K562 (cell line): ENCODE results near the gene ZNF865. TPM values are rescaled to one million over a fixed set of nuclear protein-coding genes. Genes with fewer than 3 reads are reported as not detected.

Experiments used
- CHD7 ChIP-seq: fragments of 200-600 bp; sonication (generic); IDR thresholded peaks from one replicate; pipeline ENCODE4 v1.6.1; 2012; ENCODE audit warnings: mild to moderate bottlenecking, low read depth, low read length, inconsistent platforms
- ETV6 ChIP-seq, 3 experiments: fragments of 150-350 bp in 1 of 3; sonication (generic) in 1 of 3; formaldehyde crosslinking in 1 of 3; IDR thresholded peaks; 2 replicates each; pipeline versions ENCODE4 v1.6.1 to v1.8.0; 2014 to 2022; ENCODE audit warnings: borderline replicate concordance in 2 of 3, low read depth in 2 of 3, antibody characterized with exemption in 1 of 3, low read length in 1 of 3, mild to moderate bottlenecking in 1 of 3, missing genetic modification reagents in 1 of 3
- KDM5B ChIP-seq: fragments of 200-600 bp; sonication (generic); IDR thresholded peaks from 2 replicates; pipeline ENCODE4 v1.6.1; 2012; ENCODE audit warnings: low read depth, mild to moderate bottlenecking, moderate library complexity, low read length, control low read depth, inconsistent platforms; ENCODE audit not compliant: insufficient replicate concordance
- KHSRP ChIP-seq: fragments of 450-650 bp; IDR thresholded peaks from 2 replicates; pipeline ENCODE4 v1.6.1; 2017
- TARDBP ChIP-seq: fragments of 450-650 bp; IDR thresholded peaks from 2 replicates; pipeline ENCODE4 v1.6.1; 2016
- THRB ChIP-seq: fragments of 450-650 bp; formaldehyde crosslinking; conservative IDR thresholded peaks from 2 replicates; pipeline ENCODE4 v1.4.0; 2022; ENCODE audit warnings: mild to moderate bottlenecking, missing genetic modification characterization
- polyA plus RNA-seq, 8 experiments: library from polyadenylated mRNA; depleted of rRNA in 4 of 8; stranded (reverse) in 5 of 8; unstranded in 3 of 8; fragments of >200 nt; fragmentation: Nextera tagmentation in 2 of 8; fragmentation: Illumina TruSeq in 1 of 8; extraction: Ambion mirVana in 2 of 8; extraction: Trizol in 1 of 8; gene quantifications; 2 replicates each; pipeline versions ENCODE4 v1.2.1 to v1.2.3, GENCODE V29; 2011 to 2014; ENCODE audit warnings: inconsistent platforms in 1 of 8, missing spikeins in 1 of 8
- total RNA-seq, 7 experiments: library from RNA; depleted of rRNA in 6 of 7; stranded (reverse); fragments of >200 nt in 6 of 7; fragmentation: Illumina TruSeq in 2 of 7; extraction: Trizol in 2 of 7; gene quantifications; 2 replicates each; pipeline versions ENCODE4 v1.2.1 to v1.2.3, GENCODE V29; 2011 to 2021; ENCODE audit warnings: low replicate concordance in 1 of 7

Gene ZNF865
- total and polyA plus RNA-seq, 9 of the 15 experiments (the other 6 are each of a cell fraction or from before 2014, with no cell fraction given): 0.40 to 18.8 (median 1.6) TPM; not detected in 2

GRCh38 chr19:55635856-55636440 lies 30.5 kb downstream of the ZNF865 start (continued):
- TF ChIP-seq CHD7 (no peak), ETV6 (IDR thresholded peaks at IDR 0.05; ENCODE audit: borderline replicate concordance in 1 of 2, low read depth in 2 of 2, low read length in 1 of 2) (no peak), ETV6 (CRISPR knock-in tag; IDR thresholded peaks at IDR 0.05; ENCODE audit: borderline replicate concordance) (no peak), TARDBP (no peak), KDM5B (peak; percentile 12), KHSRP (no peak), THRB (CRISPR knock-in tag) (peak; percentile 10; the same call in 1 of the 2 replicates)
- TF ChIP-seq, all 486 proteins: peak for 7
